Ovary (tissue), 3 donors: ENCODE measurements around the gene KNDC1.

Experiments used
- EP300 ChIP-seq: sonication (generic); formaldehyde crosslinking; IDR thresholded peaks from one replicate; pipeline ENCODE4 v1.6.1; 2017; ENCODE audit warnings: antibody characterized with exemption
- POLR2A ChIP-seq: fragments of 450-650 bp; IDR thresholded peaks from one replicate; pipeline ENCODE4 v1.6.1; 2017; ENCODE audit warnings: antibody characterized with exemption, mild to moderate bottlenecking, moderate library complexity
- TF ChIP-seq, protein P1 (sequence below), 3 donors: fragments of 450-650 bp in 2 of 3; fragments of 200-600 bp in 1 of 3; IDR thresholded peaks; one replicate each; pipeline versions ENCODE4 v1.5.1 to v1.8.0; 2016 to 2022; ENCODE audit warnings: antibody characterized with exemption in 3 of 3, mild to moderate bottlenecking in 1 of 3
- donor health status: DM: no; HTN: no; CAD: no.

DNA sequence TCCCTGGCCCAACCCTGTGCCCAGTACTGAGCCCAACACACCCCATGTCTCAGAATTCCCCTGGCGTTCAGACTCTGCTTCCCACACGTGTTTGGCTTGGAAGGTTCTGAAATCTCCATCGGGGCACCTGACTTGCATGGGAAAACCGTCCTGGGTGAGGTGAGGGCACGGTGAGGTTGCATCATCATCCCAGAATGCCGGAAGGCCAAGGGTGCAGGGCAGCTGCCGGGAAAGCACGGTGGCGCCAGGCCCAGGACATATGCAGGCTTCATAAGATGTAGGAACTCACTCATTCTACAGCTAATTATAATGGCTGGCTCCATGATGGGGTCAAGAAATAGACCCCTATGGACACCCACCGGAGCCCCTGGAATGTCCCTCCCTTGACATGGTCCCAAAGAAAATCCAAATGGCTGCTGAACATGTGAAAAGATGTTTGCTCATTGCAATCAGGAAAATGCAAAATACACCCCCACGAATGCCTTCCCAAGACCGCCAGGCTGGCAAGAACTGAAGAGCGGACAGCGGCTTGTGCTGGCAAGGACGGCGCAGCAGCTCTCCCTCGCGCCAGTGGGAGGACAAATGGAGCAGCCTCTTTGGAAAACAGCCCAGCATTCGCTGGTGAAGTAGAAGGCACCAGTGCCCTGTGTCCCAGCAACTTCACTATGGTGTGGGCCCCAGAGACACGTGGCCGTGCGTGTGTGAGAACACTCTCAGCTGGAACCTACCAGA lies 2.3 kb downstream of the KNDC1 start:
- TF ChIP-seq EP300 (no peak), POLR2A (no peak)
- TF ChIP-seq, protein P1, sequence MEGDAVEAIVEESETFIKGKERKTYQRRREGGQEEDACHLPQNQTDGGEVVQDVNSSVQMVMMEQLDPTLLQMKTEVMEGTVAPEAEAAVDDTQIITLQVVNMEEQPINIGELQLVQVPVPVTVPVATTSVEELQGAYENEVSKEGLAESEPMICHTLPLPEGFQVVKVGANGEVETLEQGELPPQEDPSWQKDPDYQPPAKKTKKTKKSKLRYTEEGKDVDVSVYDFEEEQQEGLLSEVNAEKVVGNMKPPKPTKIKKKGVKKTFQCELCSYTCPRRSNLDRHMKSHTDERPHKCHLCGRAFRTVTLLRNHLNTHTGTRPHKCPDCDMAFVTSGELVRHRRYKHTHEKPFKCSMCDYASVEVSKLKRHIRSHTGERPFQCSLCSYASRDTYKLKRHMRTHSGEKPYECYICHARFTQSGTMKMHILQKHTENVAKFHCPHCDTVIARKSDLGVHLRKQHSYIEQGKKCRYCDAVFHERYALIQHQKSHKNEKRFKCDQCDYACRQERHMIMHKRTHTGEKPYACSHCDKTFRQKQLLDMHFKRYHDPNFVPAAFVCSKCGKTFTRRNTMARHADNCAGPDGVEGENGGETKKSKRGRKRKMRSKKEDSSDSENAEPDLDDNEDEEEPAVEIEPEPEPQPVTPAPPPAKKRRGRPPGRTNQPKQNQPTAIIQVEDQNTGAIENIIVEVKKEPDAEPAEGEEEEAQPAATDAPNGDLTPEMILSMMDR (IDR thresholded peaks at IDR 0.05) = no peak
